G401 (cell line): ENCODE results near the gene TMEM52B. TPM values are rescaled to one million over a fixed set of nuclear protein-coding genes. Genes with fewer than 3 reads are reported as not detected.
A peak's percentile ranks its signal among the peaks of the same experiment; 100 is the strongest.
"Not testable (repeated sequence)": the region's sequence is repeated elsewhere in the genome, so short reads cannot be mapped to it uniquely, and the experiment has no call there.

Experiments used
- DNase-seq: peaks from one replicate; pipeline ENCODE4 v3.0.0-alpha.2; 2015; ENCODE audit warnings: low spot score
- in situ Hi-C: cut with HindIII; loops from 2 replicates; pipeline ENCODE4 v1.10.0; 2016; ENCODE audit warnings: low sequenced_read_pairs, mixed read lengths
- total RNA-seq: library from RNA; depleted of rRNA; stranded (reverse); fragments of >200 nt; shearing (Covaris generic); gene quantifications from 2 replicates; pipeline ENCODE4 v1.2.3, GENCODE V29; 2014

TMEM52B gene
- total RNA-seq, 1 experiment from 2014 or later, result not detected

GRCh38 chr12:10207136-10207535 is 28.3 kb downstream of the TMEM52B start:
- in situ Hi-C loops, result no loop called here
- DNase-seq, result no peak

GRCh38 chr12:10210225-10210624 is 31.4 kb downstream of the TMEM52B start:
- no peak for DNase-seq
- in situ Hi-C loops, result no loop called here

DNA sequence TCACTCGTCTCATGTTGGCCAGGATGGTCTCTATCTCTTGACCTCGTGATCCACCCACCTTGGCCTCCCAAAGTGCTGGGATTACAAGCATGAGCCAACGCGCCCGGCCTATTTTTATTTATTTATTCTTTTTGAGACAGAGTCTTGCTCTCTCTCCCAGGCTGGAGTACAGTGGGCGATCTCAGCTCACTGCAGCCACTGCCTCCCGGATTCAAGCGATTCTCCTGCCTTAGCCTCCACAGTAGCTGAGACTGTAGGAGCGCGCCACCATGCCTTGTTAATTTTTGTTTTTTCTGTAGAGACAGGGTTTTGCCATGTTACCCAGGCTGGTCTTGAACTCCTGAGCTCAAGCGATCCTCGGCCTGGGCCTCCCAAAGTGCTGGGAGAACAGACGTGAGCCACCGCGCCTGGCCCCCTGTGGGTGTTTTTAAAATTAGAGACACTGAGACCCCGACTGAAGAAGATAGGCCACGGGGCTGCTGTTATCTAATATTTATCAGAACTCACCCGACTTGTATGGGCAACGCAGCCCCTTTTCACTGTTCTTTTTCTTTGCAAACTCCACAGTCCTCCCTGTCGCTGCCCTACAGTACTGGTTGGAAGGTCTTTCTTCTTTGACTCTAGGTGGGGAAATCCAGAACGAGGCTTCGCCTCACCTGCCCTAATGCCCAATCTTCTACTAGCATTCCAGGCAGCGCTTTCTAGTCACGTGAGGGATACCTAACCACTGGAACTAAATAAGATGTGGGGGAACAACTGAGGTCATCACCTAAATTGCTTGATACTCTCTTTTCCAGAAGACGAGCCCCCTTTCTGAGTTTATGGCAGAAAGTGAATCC is 32.5 kb downstream of the TMEM52B start:
- DNase-seq, result no peak
- in situ Hi-C loops, result no loop called here

DNA sequence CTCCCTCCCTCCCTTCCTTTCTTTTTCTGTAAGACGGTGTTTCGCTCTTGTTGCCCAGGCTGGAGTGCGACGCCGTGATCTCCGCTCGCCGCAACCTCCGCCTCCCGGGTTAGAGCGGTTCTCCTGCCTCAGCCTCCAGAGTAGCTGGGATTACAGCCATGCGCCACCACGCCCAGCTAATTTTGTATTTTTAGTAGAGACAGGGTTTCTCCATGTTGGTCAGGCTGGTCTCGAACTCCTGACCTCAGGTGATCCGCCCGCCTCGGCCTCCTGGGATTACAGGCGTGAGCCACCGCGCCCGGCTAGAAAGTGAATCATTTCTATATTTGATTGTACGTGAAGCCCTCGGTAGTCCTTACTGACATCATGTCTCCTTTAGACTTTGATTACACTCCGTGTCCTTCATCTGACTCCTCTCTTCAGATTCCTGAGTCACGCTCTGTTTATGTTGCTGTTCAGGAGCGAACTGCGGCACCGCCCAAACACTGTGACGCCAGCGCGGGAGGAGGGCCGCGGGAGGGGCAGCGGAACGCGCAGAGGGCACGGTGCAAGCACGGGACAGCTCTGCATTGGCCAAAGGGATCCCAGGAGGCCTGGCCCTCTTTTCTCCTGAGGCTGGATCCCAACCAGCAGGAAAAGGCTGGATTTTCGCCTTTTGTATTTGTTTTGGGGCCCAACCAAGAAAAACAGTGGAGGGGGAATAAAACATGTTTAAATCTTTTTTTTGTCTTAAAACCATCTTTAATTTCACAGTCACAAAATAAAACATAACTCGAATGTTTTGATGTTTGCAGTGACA is 33.3 kb downstream of the TMEM52B start:
- in situ Hi-C loops, result no loop called here
- DNase-seq, result peak; percentile 94

GRCh38 chr12:10212739-10213131 is 33.9 kb downstream of the TMEM52B start, which contains the start of gene GABARAPL1:
Gene GABARAPL1 (plus strand): TSS chr12:10212877. CDS start chr12:10213130, 253 bp downstream.
- in situ Hi-C loops, result no loop called here
- DNase-seq, result peak; percentile 80

- peak; percentile 75 for DNase-seq
- in situ Hi-C loops, result no loop called here
Measured at GRCh38 chr12:10213168-10214135, 34.6 kb downstream of the TMEM52B start.

GRCh38 chr12:10214136-10214894 is 35.5 kb downstream of the TMEM52B start:
- in situ Hi-C loops, result no loop called here
- DNase-seq, result peak; percentile 34

- in situ Hi-C loops, result no loop called here
- DNase-seq, result peak; percentile 30
Measured at GRCh38 chr12:10214895-10215267, 36.0 kb downstream of the TMEM52B start.

- in situ Hi-C loops, result no loop called here
- DNase-seq, result no peak
Measured at GRCh38 chr12:10215436-10215835, 36.6 kb downstream of the TMEM52B start.

GRCh38 chr12:10215946-10216345 is 37.1 kb downstream of the TMEM52B start:
- in situ Hi-C loops, DNase-seq: not testable (repeated sequence)

GRCh38 chr12:10218021-10218420 is 39.2 kb downstream of the TMEM52B start:
- in situ Hi-C loops, result no loop called here
- no peak for DNase-seq

DNA sequence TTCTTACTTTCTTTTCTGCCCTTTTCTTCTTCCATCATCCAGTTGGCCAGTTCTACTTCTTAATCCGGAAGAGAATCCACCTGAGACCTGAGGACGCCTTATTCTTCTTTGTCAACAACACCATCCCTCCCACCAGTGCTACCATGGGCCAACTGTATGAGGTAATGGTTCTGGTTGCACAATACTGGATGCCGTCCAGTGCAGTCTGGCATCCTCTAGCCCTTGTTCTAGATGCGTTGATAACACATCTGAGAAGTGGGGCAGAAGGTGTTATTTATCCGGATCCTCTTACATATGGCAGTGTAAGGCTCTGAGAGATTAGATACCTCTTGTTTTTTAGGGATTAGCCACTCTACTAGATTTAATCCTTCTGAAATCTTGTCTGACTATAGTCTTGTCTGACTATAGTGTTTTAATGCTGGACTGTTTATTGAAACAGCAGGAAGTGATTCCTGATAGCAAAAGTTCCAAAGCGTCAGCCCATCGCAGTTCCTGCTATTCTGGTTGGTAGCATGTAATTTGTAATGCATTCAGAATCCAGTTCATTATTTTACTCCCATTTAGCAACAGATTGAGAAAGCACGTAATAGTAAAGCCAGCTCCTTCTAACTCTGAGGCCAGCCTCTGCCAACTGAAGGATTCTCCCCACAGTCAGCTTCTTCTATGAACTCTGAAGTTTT is 41.7 kb downstream of the TMEM52B start:
- DNase-seq, result peak; percentile 88

GRCh38 chr12:10221846-10222245 is 43.0 kb downstream of the TMEM52B start:
- DNase-seq, result no peak
- in situ Hi-C loops, result no loop called here

More for the DNA sequence above, 41.7 kb downstream of the TMEM52B start:
- in situ Hi-C loops, result no loop called here

DNA sequence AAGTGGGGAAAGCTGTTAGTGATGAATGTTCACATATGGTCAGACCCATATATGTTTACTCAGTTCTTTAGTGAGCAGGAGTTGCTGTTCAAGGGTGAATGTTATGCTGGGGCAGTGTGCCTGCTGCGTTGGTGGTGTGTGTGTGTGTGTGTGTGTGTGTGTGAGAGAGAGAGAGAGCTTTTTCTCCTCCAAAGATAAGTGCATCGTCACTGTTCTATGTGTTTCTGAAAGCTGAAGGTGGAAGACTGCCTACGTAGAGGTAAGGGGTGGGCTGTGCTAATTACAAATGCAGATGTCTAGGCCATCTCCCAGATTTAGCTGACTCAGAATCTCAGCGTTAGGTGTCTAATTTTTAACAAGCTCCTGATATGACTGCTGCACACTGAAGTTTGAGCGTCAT is 44.4 kb downstream of the TMEM52B start:
- in situ Hi-C loops, result no loop called here
- DNase-seq, result no peak

DNA sequence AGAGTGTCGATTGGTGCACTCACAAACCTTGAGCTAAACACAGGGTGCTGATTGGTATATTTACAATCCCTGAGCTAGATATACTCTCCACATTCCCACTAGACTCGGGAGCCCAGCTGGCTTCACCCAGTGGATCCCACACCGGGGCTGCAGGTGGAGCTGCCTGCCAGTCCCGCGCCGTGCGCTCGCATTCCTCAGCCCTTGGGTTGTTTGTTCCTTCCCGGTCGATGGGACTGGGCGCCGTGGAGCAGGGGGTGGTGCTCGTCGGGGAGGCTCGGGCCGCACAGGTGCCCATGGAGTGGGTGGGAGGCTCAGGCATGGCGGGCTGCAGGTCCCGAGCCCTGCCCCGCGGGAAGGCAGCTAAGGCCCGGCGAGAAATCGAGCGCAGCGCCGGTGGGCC is 46.6 kb downstream of the TMEM52B start:
- DNase-seq, in situ Hi-C loops: not testable (repeated sequence)

- in situ Hi-C loops, result no loop called here
- peak; percentile 27 for DNase-seq
Measured at GRCh38 chr12:10226086-10226485, 47.3 kb downstream of the TMEM52B start.

- no peak for DNase-seq
- in situ Hi-C loops, result no loop called here
Measured at GRCh38 chr12:10226731-10227130, 47.9 kb downstream of the TMEM52B start.

GRCh38 chr12:10227648-10228047 is 48.8 kb downstream of the TMEM52B start:
- in situ Hi-C loops, result no loop called here
- DNase-seq, result no peak
